Measurements from ENCODE around the gene ALOX5.

The ALOX5 gene

DNA sequence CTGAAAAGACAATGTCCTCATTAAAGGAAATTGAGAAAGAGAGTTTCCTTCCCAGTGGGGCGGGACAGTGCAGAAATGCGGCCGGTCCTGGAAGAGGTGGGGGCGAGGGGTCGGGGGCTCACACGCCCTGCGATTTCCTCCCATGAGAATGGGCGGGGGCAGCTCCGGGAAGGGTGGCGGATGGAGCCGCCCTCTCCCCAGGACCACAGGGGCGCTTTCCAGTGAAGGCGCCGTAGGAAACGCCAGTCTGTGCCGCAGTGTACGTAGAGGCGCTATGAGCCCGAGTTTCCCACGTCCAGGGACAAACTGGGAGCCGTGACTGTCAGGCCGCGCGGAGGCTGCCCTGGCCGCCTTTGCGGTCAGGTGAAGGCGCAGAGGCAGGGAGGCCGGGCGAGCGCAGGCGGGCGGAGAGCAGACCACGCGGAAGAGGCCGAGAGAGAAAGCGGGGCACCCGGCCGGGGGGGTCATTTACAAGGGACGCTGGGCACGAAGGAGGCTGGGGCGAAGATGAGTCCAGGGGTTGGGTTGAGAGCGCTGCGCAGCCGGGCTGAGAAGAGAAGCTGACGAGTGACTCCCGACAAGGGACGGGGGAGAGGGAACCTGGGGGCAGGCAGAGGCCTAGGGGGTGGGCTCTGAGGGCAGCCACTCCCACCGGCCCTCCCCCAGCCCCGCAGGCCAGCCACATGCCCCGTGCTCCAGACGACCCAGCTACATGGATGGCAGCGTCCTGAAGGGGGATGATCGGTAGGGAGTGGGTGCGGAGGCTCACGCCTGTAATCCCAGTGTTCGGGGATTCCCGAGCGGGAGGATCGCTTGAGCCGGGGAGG lies 45.0 kb downstream of the ALOX5 start:
- peak overlapping the region; percentile 62 for H3K4me3 ChIP-seq (ENCODE audit: low read depth, low read length)
- H3K36me3 ChIP-seq (ENCODE audit: control insufficient read depth, insufficient read depth, low read length) = no peaks in the 10 kb centered on the region
- H3K4me1 ChIP-seq (ENCODE audit: control insufficient read depth, insufficient read depth, low read length) = peaks cover 15% of the 10 kb centered on the region
- peak overlapping the region; percentile 77 for H3K9ac ChIP-seq (ENCODE audit: low read length)
- no peaks in the 10 kb centered on the region for H3K9me3 ChIP-seq (ENCODE audit: control insufficient read depth, insufficient read depth, low read depth, low read length)
- no peak overlapping the region for H3K27ac ChIP-seq (ENCODE audit: low read depth, low read length)
- H3K27me3 ChIP-seq (ENCODE audit: control insufficient read depth, insufficient read depth, low read length) = peaks cover 11% of the 10 kb centered on the region

DNA sequence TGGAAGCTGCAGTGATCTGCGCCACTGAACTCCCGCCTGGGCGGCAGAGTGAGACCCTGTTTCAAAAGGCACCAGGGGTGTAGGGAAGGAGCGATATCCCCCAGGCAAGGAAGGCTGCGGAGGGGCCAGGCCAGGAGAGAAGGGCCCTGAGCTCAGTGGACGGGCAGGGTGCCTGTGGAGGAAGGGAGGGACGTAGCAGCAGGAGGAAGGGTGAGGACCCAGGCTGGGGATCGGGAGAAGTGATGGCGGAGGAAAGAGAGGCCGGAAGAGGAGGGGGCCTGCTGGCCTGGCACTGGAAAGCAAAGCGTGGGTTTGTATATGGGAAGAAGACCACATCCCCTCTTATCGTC lies 45.6 kb downstream of the ALOX5 start:
- Histone ChIP-seq H3K9me3 (ENCODE audit: control insufficient read depth, insufficient read depth, low read depth, low read length) (no peaks in the 10 kb centered on the region), H3K27ac (ENCODE audit: low read depth, low read length) (no peak overlapping the region), H3K27me3 (ENCODE audit: control insufficient read depth, insufficient read depth, low read length) (peaks cover 11% of the 10 kb centered on the region), H3K4me1 (ENCODE audit: control insufficient read depth, insufficient read depth, low read length) (peaks cover 15% of the 10 kb centered on the region), H3K36me3 (ENCODE audit: control insufficient read depth, insufficient read depth, low read length) (no peaks in the 10 kb centered on the region), H3K4me3 (ENCODE audit: low read depth, low read length) (peak overlapping the region; percentile 62), H3K9ac (ENCODE audit: low read length) (peak overlapping the region; percentile 77)

DNA sequence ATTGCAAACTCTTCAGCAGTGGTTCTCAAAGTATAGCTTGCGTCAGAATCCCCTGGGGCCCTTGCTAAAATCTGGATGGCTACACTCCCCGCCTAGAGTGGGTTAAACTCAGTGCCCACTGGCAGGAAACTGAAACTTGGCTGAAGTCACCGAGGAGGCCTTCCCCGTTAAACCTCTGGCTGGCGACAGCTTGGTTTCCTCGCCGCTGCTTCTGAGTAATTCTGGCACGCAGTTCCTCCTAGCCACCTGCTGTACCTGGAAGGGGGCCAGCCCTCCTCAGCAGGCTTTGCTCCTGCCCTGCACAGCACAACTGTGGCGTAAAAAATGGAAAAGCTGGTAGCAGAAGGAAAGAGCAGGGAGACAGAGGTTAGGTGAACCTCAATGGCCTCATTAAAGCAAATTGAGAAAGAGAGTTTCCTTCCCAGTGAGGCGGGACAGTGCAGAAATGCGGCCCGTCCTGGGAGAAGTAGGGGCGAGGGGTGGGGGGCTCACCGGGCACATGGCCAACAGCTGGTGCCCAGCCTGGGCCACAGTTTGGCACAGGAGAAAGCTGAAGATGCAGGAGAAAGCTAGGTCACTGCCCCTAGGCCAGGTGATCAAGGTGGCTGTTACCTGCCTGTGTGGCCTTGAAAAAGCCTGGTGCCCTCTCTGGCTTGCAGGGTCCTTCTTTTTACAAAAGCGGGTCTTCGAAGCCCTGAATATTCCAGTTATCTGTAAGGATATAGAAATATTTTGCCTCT lies 46.6 kb downstream of the ALOX5 start:
- Histone ChIP-seq H3K4me1 (ENCODE audit: control insufficient read depth, insufficient read depth, low read length) (peaks cover 15% of the 10 kb centered on the region), H3K27ac (ENCODE audit: low read depth, low read length) (no peak overlapping the region), H3K9me3 (ENCODE audit: control insufficient read depth, insufficient read depth, low read depth, low read length) (no peaks in the 10 kb centered on the region), H3K27me3 (ENCODE audit: control insufficient read depth, insufficient read depth, low read length) (peaks cover 11% of the 10 kb centered on the region), H3K36me3 (ENCODE audit: control insufficient read depth, insufficient read depth, low read length) (no peaks in the 10 kb centered on the region), H3K9ac (ENCODE audit: low read length) (no peak overlapping the region), H3K4me3 (ENCODE audit: low read depth, low read length) (no peak overlapping the region)

DNA sequence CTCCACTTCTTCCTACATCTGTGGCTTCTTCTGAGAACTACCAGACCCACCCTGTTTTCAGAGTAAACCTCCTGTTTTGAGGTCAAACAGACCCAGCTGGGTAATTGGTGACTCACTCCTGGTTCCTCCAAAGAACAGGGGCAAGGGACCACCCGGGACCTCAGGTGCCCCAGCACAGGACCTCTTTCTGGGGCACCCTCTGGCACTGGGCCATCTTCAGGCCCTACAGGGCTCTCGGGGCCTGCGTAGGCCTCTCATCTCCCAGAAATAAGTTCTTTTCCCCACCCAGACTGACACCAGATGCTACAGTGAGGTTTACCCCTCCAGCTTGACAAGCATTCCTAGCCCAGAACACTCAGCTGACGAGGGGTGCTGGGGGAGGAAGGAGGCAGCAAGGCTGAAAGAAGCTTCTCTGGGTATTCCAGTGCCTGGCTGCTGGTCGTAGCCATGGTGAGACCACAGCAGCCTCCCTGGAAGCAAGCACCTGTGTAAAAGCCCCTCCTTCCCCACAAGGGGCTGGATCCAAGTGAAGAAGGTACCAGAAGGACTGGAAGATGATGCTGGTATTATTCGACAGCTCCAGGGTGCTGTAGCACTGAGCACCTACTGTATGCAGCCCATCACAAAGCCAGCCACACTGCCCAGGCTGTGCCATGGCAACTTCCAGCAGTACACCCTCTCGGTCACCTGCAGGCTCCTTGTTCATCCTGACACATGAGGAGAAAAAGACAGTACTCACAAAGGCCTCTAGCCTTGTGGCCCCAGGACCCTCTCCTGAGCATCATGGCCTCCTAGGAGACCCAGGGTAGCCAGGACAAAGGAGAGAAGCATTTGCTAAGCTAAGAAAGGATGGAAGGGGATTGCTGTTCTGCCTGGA lies 47.4 kb downstream of the ALOX5 start:
- Histone ChIP-seq H3K4me3 (ENCODE audit: low read depth, low read length) (no peak overlapping the region), H3K4me1 (ENCODE audit: control insufficient read depth, insufficient read depth, low read length) (peaks cover 15% of the 10 kb centered on the region), H3K9me3 (ENCODE audit: control insufficient read depth, insufficient read depth, low read depth, low read length) (no peaks in the 10 kb centered on the region), H3K36me3 (ENCODE audit: control insufficient read depth, insufficient read depth, low read length) (no peaks in the 10 kb centered on the region), H3K27me3 (ENCODE audit: control insufficient read depth, insufficient read depth, low read length) (peaks cover 9% of the 10 kb centered on the region), H3K27ac (ENCODE audit: low read depth, low read length) (no peak overlapping the region), H3K9ac (ENCODE audit: low read length) (no peak overlapping the region)

DNA sequence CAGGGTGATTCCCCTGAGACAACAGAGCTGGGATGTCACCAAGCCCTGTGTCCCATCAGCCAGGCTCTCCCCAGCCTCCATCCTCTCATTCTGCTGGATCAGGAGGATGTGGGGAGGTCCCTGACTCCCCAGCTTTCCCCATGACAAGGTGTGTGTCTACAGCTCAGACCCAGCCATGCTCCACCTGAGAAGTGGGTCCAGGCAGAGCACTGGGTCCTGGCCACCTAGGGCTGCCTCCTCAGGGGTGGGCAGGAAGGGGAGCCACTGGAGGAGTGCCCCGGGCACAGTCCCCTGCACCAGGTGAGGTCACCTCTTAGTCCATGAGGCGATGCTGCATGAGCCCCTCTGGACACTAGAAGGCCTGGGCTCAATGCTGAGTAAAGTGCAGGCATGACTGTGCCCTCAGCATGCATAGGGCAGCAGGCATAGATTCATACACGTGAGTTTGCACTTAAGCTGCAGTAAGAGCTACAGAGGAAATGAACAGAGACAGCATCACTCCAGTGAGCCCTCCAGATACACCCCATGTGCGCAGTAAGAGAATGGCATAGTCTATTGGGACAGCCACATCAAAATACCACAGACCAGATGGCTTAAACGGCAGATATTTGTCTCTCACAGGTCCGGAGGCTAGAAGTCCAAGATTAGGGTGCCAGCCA lies 48.3 kb downstream of the ALOX5 start:
- H3K4me3 ChIP-seq (ENCODE audit: low read depth, low read length) = no peak overlapping the region
- no peaks in the 10 kb centered on the region for H3K36me3 ChIP-seq (ENCODE audit: control insufficient read depth, insufficient read depth, low read length)
- H3K9ac ChIP-seq (ENCODE audit: low read length) = no peak overlapping the region
- no peaks in the 10 kb centered on the region for H3K9me3 ChIP-seq (ENCODE audit: control insufficient read depth, insufficient read depth, low read depth, low read length)
- no peak overlapping the region for H3K27ac ChIP-seq (ENCODE audit: low read depth, low read length)
- H3K27me3 ChIP-seq (ENCODE audit: control insufficient read depth, insufficient read depth, low read length) = peaks cover 6% of the 10 kb centered on the region
- H3K4me1 ChIP-seq (ENCODE audit: control insufficient read depth, insufficient read depth, low read length) = peaks cover 15% of the 10 kb centered on the region

DNA sequence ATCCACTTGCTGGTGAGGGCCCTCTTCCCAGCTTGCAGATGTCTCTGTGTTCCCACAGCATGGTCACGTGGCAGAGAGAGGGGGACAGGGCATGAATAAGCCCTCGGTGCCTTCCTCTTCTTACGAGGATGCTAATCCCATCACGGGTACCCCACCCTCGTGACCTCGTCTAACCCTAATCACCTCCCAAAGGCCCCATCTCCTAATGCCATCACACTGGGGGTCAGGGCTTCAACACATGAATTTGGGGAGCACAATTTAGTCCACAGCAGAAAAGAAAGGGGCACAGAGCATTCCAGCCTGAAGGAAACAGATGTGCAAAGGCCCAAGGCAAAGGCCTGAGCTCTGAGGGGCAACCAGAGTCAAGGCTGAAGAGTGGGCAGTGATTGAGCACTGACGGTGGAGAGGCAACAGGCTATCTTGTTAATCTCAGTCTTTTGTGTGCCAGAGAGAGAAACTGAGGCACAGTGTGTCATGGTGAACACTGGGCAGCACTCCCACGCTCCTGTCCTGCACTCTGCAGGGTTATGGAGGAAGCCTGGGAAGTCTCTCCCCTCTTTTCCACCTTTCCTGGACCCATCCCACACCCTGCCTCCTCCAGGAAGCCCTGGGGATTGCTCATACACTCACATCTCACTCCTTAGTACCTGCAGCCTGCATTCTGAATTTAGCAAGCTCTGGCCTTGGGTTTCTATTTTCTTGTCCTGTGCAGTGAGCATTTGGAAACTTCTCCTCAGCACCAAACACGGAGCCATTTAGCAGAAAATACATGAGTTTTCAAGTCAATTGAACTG lies 49.0 kb downstream of the ALOX5 start:
- Histone ChIP-seq H3K4me1 (ENCODE audit: control insufficient read depth, insufficient read depth, low read length) (peaks cover 15% of the 10 kb centered on the region), H3K27ac (ENCODE audit: low read depth, low read length) (no peak overlapping the region), H3K4me3 (ENCODE audit: low read depth, low read length) (no peak overlapping the region), H3K9me3 (ENCODE audit: control insufficient read depth, insufficient read depth, low read depth, low read length) (no peaks in the 10 kb centered on the region), H3K36me3 (ENCODE audit: control insufficient read depth, insufficient read depth, low read length) (no peaks in the 10 kb centered on the region), H3K27me3 (ENCODE audit: control insufficient read depth, insufficient read depth, low read length) (peaks cover 6% of the 10 kb centered on the region), H3K9ac (ENCODE audit: low read length) (no peak overlapping the region)

DNA sequence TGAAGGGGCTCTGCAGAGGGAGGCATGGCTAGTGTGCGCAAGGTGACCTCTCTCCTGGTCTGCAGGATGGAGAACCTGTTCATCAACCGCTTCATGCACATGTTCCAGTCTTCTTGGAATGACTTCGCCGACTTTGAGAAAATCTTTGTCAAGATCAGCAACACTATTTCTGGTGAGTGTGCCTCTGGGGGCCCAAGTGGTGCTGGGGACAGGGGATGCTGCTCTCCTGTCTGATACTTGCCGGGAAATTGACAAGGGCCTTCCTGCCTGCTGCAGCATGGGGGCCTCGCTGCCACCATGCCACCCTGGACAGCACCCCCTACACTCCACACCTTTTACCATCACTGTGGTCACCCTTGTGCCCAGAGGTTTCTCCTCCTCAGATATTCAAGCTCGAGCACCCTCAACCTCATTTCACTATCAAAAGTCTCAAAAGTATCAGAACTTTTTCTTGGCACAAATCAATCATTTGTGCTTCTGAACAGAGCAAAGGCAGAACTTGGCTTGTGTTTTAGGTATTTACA lies 50.0 kb downstream of the ALOX5 start:
- Histone ChIP-seq H3K4me1 (ENCODE audit: control insufficient read depth, insufficient read depth, low read length) (peaks cover 10% of the 10 kb centered on the region; the same call in 1 of the 2 replicates), H3K9ac (ENCODE audit: low read length) (no peak overlapping the region), H3K9me3 (ENCODE audit: control insufficient read depth, insufficient read depth, low read depth, low read length) (no peaks in the 10 kb centered on the region), H3K27me3 (ENCODE audit: control insufficient read depth, insufficient read depth, low read length) (no peaks in the 10 kb centered on the region), H3K4me3 (ENCODE audit: low read depth, low read length) (no peak overlapping the region), H3K27ac (ENCODE audit: low read depth, low read length) (no peak overlapping the region), H3K36me3 (ENCODE audit: control insufficient read depth, insufficient read depth, low read length) (no peaks in the 10 kb centered on the region)

DNA sequence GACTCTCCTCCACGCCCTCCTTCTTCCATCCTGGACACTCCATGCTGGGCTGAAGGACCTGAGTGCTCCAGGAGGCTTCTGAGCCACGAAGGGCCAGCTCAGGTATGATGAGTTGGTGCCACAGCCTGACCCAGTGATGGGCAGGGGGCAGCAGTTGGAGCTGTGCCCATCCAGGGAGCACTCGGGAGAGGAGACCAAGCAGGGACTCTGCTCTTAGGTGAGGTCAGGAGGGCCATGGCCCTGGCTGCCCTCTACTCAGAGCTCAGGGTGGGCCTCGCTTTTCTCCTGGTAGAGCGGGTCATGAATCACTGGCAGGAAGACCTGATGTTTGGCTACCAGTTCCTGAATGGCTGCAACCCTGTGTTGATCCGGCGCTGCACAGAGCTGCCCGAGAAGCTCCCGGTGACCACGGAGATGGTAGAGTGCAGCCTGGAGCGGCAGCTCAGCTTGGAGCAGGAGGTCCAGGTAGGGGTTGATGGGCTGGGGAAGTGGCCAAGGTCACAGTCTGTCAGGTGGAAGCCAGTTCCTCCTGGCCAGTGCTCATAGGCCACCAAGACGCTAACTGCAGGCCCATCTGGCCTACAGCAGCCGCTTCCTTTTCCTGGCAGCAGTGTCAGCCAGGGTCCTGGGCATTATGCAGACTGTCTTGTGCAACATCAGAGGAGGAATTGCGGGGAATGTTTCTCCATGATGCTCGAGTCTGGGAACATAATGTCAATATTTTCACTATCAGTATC lies 50.8 kb downstream of the ALOX5 start:
- Histone ChIP-seq H3K9ac (ENCODE audit: low read length) (no peak overlapping the region), H3K4me1 (ENCODE audit: control insufficient read depth, insufficient read depth, low read length) (peaks cover 7% of the 10 kb centered on the region; the same call in 1 of the 2 replicates)

DNA sequence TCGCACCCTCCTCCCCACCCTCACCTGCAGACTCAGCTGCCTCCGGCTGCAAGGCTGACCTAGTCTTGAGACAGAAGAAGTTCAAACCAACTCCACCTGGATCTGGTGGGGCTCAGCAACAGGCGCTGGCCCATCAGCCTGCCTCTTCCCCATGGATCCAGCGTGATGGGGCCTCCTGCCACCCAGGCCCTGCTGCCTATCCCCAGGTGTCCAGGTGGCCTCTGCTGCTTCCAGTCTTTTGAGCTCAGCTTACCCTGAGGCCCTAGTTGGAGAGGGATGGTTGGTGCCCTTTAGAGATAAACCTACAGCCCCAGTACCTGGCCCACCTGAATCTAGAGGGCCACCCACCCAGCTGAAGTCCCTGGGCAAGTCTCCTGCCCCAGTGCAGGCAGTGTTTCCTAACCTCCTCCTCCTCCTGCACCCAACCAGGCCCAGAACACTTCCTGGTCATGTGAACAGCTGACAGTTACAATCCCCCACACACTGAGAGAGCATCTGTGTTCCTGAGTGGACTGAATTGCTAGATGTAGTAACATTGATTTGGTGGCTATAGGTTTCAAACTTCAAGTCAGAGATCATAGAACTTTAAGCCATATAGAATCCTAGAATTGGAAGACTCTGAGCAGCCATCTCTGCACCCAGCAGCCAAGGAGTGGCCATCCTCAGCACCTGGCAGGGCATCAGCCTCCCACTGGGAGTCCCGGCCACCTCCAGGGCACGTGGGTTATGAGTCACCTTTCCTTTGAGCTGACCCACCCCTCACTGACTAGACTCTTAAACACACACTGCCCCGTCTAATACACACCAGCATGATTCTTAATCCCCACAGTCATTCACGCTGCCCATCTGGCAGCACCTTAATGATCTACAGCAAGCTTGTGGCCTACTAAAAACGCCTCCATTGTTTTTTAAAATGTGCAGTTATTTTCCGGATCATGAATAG lies 51.9 kb downstream of the ALOX5 start:
- no peak overlapping the region for H3K27ac ChIP-seq (ENCODE audit: low read depth, low read length)

More for the DNA sequence above, 50.8 kb downstream of the ALOX5 start:
- Histone ChIP-seq H3K36me3 (ENCODE audit: control insufficient read depth, insufficient read depth, low read length) (no peaks in the 10 kb centered on the region), H3K27ac (ENCODE audit: low read depth, low read length) (no peak overlapping the region), H3K27me3 (ENCODE audit: control insufficient read depth, insufficient read depth, low read length) (no peaks in the 10 kb centered on the region), H3K4me3 (ENCODE audit: low read depth, low read length) (no peak overlapping the region), H3K9me3 (ENCODE audit: control insufficient read depth, insufficient read depth, low read depth, low read length) (no peaks in the 10 kb centered on the region)

More for the DNA sequence above, 51.9 kb downstream of the ALOX5 start:
- H3K27me3 ChIP-seq (ENCODE audit: control insufficient read depth, insufficient read depth, low read length) = no peaks in the 10 kb centered on the region
- H3K36me3 ChIP-seq (ENCODE audit: control insufficient read depth, insufficient read depth, low read length) = no peaks in the 10 kb centered on the region
- no peaks in the 10 kb centered on the region; the same call in 1 of the 2 replicates for H3K4me1 ChIP-seq (ENCODE audit: control insufficient read depth, insufficient read depth, low read length)
- no peaks in the 10 kb centered on the region for H3K9me3 ChIP-seq (ENCODE audit: control insufficient read depth, insufficient read depth, low read depth, low read length)
- H3K9ac ChIP-seq (ENCODE audit: low read length) = no peak overlapping the region
- no peak overlapping the region for H3K4me3 ChIP-seq (ENCODE audit: low read depth, low read length)
